Activated CD4-positive, alpha-beta T cell treated with anti-CD3 and anti-CD28 coated beads, Interleukin-2, amount 50 U/mL, for 48 hours (primary cell): ENCODE results near the gene ATP8A2.

Source experiments
- DNase-seq, 2 experiments: peaks; one replicate each; pipeline ENCODE4 v3.0.0-alpha.2; 2020

The ATP8A2 gene

GRCh38 chr13:25645681-25646080 is 273.9 kb downstream of the ATP8A2 start:
- DNase-seq = no peak

- no peak for DNase-seq
Measured at GRCh38 chr13:25649001-25649633, 277.3 kb downstream of the ATP8A2 start.

DNA sequence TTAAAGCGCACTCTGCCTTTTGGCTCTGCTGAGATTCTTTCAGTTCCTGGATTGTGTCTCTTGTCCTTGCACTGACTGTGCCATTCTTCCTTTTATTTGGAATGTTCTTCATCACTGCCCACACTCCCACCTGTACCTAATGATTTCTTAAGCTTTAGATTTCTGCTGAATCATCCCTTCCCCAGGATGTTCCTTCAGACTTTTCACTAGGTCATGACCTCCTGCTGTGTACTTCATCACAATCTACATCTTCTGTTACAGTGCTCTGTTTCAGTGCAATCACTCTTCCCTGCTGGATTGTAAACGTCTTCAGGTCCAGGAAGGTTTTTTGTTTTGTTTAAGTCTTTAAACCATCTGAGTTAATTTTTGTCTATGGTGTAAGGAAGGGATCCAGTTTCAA is 281.0 kb downstream of the ATP8A2 start:
- DNase-seq = no peak

DNA sequence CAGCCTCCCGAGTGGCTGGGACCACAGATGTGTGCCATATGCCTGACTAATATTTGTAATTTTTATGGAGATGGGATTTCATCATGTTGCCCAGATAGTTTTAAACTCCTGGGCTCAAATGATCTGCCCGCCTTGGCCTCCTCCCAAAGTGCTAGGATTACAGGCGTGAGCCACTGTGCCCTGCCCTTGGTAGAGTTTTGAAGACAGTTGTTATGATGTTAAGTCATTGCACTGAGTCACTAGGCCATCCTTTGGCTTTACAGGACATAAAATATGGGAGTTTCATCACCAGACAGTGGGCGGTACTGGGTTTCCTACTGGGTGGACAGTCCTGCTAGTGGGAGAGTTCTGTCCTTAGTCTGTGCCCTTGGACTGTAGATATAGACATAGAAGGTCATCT is 282.5 kb downstream of the ATP8A2 start:
- DNase-seq = no peak

DNA sequence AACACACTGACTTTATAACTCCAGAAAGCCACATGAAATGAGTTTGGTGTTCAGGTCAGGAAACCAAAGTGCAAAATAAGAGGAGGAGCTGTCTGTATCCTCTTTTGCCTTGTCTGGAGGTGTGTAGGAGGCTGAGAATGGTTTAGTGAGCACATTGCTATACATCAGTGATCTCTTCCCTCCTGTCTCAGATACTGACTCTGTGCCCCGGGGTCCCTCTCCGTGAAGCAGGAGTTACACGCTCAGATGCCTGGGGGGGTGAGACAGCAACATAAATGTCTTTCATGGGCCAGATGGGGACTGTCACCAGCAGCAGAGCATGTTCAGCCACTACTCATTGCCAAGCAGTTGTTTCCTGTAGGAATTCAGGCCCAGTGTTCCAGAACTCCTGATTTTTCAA is 285.4 kb downstream of the ATP8A2 start:
- no peak for DNase-seq

DNA sequence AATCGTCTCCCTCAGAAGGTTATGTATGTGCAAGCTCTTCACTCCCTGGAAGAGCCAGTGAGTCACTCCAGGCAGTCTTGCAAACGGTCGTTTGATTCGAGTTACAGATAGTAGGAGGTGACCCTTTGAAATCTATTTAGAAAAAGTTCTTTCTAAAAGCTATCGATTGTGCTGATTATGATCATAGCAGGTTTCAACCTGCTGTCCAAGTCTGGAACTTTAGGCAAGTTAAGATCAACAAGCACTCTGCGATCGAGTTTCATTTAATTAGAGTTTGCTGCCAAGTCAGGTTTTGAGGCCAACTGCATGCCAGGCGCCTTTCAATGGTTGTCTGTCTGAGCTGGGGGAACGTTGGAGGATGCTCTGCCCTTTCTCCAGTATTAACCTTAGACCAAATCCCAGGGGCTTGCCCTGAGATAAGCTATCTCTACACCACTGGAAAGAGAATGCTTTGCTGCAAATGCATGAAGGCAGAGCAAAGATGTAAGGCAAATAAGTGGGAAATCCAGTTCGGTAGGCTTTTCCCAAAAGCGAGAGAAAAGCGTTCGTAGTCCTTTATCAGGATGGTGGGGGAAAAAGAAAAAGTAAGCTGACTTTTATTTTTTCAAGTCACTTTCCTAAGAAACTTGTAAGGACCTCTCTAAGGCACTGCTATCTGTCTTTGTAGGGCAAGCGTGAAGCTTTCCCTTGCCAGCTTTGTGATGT is 287.5 kb downstream of the ATP8A2 start:
- DNase-seq = no peak

DNA sequence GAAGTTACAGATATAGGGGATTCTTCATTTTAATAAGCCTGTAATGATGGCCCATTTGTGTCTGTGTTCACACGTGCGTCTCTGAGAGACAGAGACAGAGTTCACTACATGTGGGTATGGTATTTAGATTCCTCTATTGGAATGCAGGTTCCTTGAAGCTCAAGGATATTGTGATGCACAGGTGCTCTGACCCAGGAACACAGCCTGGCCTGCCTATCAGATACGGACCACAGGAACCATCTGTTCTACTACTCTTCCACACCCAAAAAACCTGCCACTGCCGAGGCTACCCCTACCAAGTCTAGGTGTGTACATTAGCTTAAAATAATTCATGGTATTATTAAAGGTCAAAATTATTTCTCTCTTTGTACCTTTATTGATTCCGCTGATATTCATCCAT is 289.2 kb downstream of the ATP8A2 start:
- no peak for DNase-seq

DNA sequence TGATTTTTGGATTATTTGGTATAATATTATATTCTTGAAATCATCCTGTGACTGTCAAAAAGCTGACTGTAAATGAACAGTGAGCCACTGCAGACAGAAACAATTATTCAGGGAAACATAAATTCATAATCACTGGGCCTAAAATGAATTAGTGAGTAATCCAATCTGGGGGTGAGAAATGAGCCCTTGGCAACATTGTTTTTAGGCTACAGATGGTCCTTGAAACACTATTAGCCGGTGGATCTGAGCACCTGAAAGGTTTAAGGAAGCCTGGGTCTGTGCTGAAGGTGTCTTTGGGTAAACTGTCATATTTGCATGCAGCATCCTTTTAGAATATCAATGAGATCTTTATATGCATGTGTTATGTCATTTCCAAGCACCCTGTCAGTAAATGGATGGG is 290.7 kb downstream of the ATP8A2 start:
- DNase-seq = no peak

GRCh38 chr13:25668345-25668744 is 296.6 kb downstream of the ATP8A2 start:
- no peak for DNase-seq

DNA sequence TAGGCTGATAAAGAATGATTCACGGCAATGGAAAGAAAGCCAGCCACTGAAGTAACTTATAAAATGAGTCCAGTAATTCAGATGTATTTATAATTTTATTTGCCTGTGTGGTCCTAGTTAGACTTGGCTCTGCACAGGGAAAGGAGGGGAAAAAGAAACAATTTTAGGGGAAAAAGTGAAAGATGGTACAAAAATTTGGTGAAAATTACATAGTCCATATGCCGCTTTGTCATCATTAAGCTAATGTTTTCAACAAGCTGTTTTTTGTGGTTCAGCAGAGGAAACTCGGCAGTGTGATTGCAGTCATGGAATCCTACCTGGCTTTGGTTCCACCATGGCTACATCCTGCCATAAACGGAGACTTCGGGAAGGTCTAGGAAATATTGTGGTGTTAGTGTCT is 301.9 kb downstream of the ATP8A2 start:
- no peak for DNase-seq

DNA sequence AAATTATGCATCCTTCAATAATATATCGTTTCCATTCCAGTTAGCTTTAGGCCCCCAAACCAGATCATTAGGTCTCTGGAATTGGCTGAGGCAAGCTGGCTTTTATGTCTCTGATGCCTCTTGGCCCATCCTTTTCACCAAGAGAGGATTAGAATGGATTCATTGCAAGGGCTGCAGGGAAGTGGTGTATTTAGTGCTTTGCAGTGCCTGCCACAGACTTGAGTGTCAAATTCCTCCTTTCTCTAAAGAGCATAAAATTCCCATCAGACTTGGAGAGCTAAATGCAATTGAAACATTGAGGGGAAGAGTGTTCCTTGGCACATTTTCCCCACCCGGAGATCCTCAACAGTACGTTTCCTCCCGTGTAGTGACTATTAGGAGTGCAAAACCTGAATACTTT is 302.6 kb downstream of the ATP8A2 start:
- DNase-seq = no peak

DNA sequence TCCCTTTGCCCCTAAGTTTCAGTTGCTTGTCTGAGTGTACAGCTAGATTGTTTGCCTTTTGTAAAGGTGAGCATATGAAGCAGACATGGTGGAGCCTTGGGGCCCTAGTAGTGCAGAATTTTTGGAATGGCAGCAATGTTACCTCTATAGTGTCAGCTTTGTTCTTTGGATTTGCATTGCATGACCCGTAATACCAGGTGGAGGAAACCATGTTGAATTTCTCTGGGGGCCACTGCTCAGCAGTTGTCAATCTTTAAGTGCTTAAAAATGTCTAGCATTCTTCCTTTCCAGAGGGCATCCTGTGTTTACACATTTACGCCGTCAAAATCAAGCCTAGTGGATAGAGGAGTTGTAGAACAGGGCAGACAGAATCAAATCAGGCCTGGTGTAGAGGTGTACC is 303.3 kb downstream of the ATP8A2 start:
- no peak for DNase-seq

DNA sequence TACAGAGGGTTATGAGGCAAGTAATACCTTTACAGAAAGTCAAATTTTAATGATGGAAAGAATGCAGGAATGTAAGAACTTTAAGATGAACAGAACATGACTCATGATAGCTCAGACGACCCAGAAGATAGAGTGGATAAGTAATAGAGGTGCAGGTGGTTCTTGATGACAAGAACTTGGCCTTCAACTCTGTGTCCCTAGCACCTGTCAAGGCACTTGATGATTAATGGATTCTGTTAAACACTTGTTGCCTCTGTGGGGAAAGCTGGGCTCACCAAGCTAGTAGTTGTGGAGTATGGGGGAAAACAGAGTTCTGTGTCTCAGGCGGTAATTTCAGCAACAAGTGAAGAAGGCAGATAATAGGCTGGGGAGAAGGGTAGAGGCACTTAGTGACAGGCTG is 306.2 kb downstream of the ATP8A2 start:
- DNase-seq = no peak

DNA sequence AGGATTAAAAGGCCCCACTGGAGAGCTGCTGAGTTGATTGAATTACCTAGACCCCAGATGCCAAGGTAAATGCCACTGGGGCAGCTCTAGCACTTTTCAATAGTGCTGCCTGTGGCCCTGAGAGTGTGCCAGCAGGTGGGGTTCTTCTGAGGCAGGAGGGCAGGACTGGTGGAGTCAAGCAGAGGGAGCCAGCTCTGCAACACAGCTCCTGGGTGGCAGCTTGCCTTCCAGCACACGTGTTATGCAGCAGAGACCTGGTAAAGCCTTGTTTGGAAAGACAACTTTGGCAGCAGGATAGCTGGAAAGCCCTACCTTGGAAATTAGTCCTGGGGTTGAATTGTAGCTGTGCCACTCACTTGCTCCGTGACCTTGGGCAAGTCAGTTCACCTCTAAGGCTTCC is 306.6 kb downstream of the ATP8A2 start:
- DNase-seq = no peak

DNA sequence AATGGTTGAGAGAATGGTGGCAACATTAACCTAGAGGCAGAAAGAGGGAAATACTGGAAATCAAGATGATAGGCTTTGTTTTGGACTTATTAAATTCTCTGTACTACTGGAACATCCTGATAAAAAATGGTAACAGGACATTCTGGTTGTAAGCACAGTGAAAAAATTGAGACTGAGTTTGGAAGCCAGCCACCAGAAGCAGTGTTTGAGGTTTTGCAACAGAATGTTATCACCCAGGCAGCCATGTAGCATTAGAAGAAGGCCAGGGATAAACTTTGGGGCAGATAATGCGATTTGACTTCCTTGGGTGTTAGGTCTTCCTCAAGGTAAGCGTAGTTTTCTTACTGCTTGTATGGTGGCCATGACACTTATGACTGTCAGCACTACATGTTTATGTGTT is 307.4 kb downstream of the ATP8A2 start:
- no peak for DNase-seq

- DNase-seq = no peak
Measured at GRCh38 chr13:25679936-25680335, 308.2 kb downstream of the ATP8A2 start.

GRCh38 chr13:25682276-25682675 is 310.5 kb downstream of the ATP8A2 start:
- no peak for DNase-seq

GRCh38 chr13:25683056-25683455 is 311.3 kb downstream of the ATP8A2 start:
- no peak for DNase-seq

- no peak for DNase-seq
Measured at GRCh38 chr13:25683662-25684370, 312.0 kb downstream of the ATP8A2 start.

GRCh38 chr13:25684491-25684890 is 312.7 kb downstream of the ATP8A2 start:
- DNase-seq = no peak

- DNase-seq = no peak
Measured at GRCh38 chr13:25686831-25687470, 315.2 kb downstream of the ATP8A2 start.

DNA sequence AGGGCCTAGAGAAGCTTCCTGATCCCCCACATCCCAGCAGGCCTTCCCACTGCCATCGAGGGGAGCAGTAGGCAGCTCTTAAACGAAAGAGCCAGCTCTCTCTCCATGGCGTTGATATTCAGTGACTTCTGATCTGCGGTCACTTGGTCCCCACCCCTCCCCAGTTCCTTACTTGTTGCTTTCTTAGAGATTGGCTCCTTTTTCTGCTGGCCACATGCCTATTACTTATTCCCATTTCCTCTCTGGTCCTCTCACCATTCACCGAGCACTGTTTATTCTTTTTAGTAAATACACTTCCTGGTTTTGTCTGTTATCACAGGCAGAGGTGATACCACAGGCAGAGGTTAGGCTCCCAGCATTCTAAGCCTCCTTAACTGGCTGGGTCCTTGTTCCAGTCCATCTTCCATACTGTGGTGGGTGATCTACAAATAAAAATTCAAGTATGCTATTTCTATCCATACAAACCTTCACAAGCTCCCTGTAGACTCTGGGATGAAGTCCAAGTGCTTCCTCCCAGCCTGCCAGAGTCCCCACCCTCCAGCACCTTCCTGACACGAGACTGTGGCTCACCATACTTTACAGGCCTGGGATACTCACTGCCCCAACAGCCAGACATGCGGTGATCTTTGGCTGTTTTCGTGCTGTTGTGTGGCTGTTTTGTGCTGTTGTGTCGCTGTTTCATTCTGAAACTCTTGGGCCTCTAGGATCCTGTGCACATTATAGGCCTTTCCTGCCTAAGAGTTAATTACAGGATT is 315.9 kb downstream of the ATP8A2 start:
- DNase-seq = no peak

GRCh38 chr13:25688536-25688935 is 316.8 kb downstream of the ATP8A2 start:
- no peak for DNase-seq
